HFF-Myc (cell line): Measurements from ENCODE around the gene NR5A1.

ENCODE experiments used
- DNase-seq: peaks from one replicate; pipeline ENCODE4 v3.0.0-alpha.2; 2011; ENCODE audit warnings: low read depth; ENCODE audit errors: extremely low read depth
- H3K4me3 ChIP-seq: replicated peaks from 2 replicates; pipeline ENCODE4 v1.5.1; 2011; ENCODE audit warnings: low read depth, mild to moderate bottlenecking, control low read depth, low read length
- CTCF ChIP-seq: IDR thresholded peaks from 2 replicates; pipeline ENCODE4 v1.5.1; 2012; ENCODE audit warnings: mild to moderate bottlenecking, low read depth, low read length, control low read depth; ENCODE audit errors: missing control alignments

NR5A1 gene

DNA sequence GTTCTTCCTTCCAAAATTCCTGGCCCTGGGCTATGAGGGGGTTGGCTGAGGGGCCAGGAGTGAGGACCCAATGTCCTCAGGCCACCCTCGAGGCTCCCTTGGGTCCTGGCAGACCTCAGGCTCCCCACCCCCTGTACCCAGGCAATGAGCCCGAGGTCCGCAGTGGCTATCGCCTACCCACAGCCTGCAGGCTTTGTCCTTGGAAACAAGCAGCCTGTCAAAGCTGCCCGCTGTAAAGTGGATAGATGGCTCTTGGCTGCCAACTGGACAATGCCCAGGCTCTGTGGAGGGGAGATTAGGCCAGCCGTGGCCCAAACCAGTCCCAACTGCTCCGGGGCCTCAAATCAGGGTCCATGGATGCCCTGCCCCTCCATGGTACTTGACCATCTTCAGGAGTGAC lies 59.2 kb downstream of the NR5A1 start:
- no peak overlapping the region for H3K4me3 ChIP-seq
- DNase-seq, result no peak
- no peak for TF ChIP-seq CTCF

GRCh38 chr9:124447297-124447661 lies 59.9 kb downstream of the NR5A1 start:
- no peak overlapping the region for H3K4me3 ChIP-seq
- DNase-seq, result no peak
- no peak for TF ChIP-seq CTCF

DNA sequence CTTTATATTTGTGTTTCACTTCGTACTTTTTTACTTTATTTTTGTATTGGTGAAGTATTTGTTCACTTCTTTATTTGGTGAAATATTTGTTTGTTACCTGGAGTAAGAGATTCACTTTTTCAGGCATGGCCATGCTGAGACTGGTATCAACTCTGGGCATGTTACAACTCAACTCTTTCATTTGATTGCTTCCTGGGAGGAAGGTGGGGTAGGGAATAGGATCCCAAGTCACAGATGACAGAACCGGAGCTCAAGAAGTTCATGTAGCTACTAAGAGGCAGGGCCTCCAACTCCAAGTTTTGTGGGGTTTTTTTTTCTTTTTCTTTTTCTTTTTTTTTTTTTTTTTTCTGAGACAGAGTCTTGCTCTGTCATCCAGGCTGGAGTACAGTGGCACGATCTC lies 63.0 kb downstream of the NR5A1 start:
- no peak for DNase-seq
- no peak for TF ChIP-seq CTCF
- no peak overlapping the region for H3K4me3 ChIP-seq

GRCh38 chr9:124443625-124444024 lies 63.6 kb downstream of the NR5A1 start:
- no peak for TF ChIP-seq CTCF
- DNase-seq, result no peak
- H3K4me3 ChIP-seq, result no peak overlapping the region

DNA sequence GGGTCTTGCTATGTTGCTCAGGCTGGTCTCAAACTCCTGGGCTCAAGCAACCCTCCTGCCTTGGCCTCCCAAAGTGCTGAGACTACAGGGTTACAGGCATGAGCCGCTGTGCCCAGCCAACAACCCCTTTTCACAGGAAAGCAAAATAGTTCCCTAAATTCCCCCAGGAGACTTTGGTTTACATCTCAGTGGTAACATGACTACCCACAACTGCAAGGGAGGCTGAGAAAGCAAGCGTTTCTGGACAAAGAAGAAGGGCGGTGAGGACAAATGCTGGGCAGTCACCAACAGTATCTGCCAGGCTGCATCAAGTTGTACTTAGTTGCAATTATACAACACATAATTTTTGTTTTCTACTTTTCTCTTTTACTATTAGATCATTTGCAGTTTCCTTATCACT lies 64.4 kb downstream of the NR5A1 start:
- TF ChIP-seq CTCF, result no peak
- no peak for DNase-seq
- H3K4me3 ChIP-seq, result no peak overlapping the region

GRCh38 chr9:124442379-124442778 lies 64.8 kb downstream of the NR5A1 start:
- no peak overlapping the region for H3K4me3 ChIP-seq
- no peak for TF ChIP-seq CTCF
- DNase-seq, result no peak

DNA sequence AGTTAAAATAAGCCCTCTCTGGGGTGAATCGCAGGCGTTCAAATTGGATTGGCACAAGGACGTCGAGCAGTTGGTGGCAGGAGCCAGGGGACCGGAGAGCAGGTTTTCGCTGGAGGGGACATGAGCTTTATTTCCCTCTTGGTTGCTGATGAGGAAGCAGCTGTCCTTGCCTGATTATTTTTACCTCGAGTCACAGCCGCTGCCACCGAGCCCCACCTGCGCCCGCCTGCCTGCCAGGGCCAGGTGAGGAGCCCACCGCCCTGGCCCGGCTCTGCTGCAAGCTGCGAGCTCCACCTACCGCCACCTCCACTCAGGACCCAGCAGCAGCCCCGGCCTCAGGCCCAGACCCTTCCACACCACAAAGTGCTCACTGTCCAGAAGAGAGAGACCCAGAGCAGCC lies 65.9 kb downstream of the NR5A1 start:
- DNase-seq, result no peak
- TF ChIP-seq CTCF, result no peak
- H3K4me3 ChIP-seq, result no peak overlapping the region
